ENCODE results near the gene ARID2. TPM values are rescaled to one million over a fixed set of nuclear protein-coding genes. Genes with fewer than 3 reads are reported as not detected.

ARID2 gene
- total and polyA plus RNA-seq, 4 donors, result 1.8 to 17.8 (median 13.2) TPM

GRCh38 chr12:45743247-45743646 lies 13.7 kb downstream of the ARID2 start:
- TF ChIP-seq ZBTB33 (IDR thresholded peaks at IDR 0.05), result no peak
- TF ChIP-seq HNF4A (conservative IDR thresholded peaks at IDR 0.05), result peak; percentile 8 to 14

GRCh38 chr12:45745861-45746277 lies 16.4 kb downstream of the ARID2 start:
- no peak overlapping the region for H3K9ac ChIP-seq (ENCODE audit: low read depth in 1 of 2, low read length in 2 of 2)
- no peaks in the 10 kb centered on the region for H3K27me3 ChIP-seq (ENCODE audit: control insufficient read depth in 4 of 4, insufficient read depth in 4 of 4, low read length in 3 of 4)
- H3K9me3 ChIP-seq (ENCODE audit: control insufficient read depth in 4 of 4, low read length in 3 of 4), result no peaks in the 10 kb centered on the region
- H3K4me1 ChIP-seq (ENCODE audit: control insufficient read depth in 4 of 4, insufficient read depth in 4 of 4, low read length in 3 of 4), result peaks cover 1 to 12% (median 3%) of the 10 kb centered on the region in 4 donors
- TF ChIP-seq RAD21 (IDR thresholded peaks at IDR 0.05) (peak; percentile 60 to 63), YY1 (IDR thresholded peaks at IDR 0.05) (no peak), CTCF (IDR thresholded peaks at IDR 0.05; ENCODE audit: low read depth, low read length, missing input control) (peak; percentile 30), REST (IDR thresholded peaks at IDR 0.05) (no peak), RXRA (IDR thresholded peaks at IDR 0.05) (no peak)
- no peak overlapping the region for H3K4me3 ChIP-seq (ENCODE audit: low read depth in 1 of 3, low read length in 3 of 3)
- DNase-seq (ENCODE audit: low spot score), result no peak
- 59% methylated on average over 1 of the region's 1 CpG for WGBS
- peaks cover 0 to 4% (median 0%) of the 10 kb centered on the region in 4 donors for H3K36me3 ChIP-seq (ENCODE audit: control insufficient read depth in 4 of 4, insufficient read depth in 3 of 4, low read depth in 1 of 4, low read length in 3 of 4)
- H3K27ac ChIP-seq (ENCODE audit: low read depth in 1 of 2, low read length in 2 of 2), result no peak overlapping the region

More at GRCh38 chr12:45743247-45743646, 13.7 kb downstream of the ARID2 start:
- H3K27ac ChIP-seq (ENCODE audit: low read depth in 1 of 2, low read length in 2 of 2), result no peak overlapping the region
- no peak overlapping the region for H3K9ac ChIP-seq (ENCODE audit: low read depth in 1 of 2, low read length in 2 of 2)
- no peaks in the 10 kb centered on the region for H3K9me3 ChIP-seq (ENCODE audit: control insufficient read depth in 4 of 4, low read length in 3 of 4)
- H3K36me3 ChIP-seq (ENCODE audit: control insufficient read depth in 4 of 4, insufficient read depth in 3 of 4, low read depth in 1 of 4, low read length in 3 of 4), result no peaks in the 10 kb centered on the region
- peaks cover 1 to 12% (median 3%) of the 10 kb centered on the region in 4 donors for H3K4me1 ChIP-seq (ENCODE audit: control insufficient read depth in 4 of 4, insufficient read depth in 4 of 4, low read length in 3 of 4)
- no peak for DNase-seq (ENCODE audit: low spot score)
- no peak overlapping the region for H3K4me3 ChIP-seq (ENCODE audit: low read depth in 1 of 3, low read length in 3 of 3)
- WGBS, result 81% methylated on average over 2 of the region's 2 CpGs
- H3K27me3 ChIP-seq (ENCODE audit: control insufficient read depth in 4 of 4, insufficient read depth in 4 of 4, low read length in 3 of 4), result no peaks in the 10 kb centered on the region

GRCh38 chr12:45756666-45757065 lies 27.2 kb downstream of the ARID2 start:
- no peak overlapping the region for H3K27ac ChIP-seq (ENCODE audit: low read depth in 1 of 2, low read length in 2 of 2)
- DNase-seq (ENCODE audit: low spot score), result no peak
- H3K4me3 ChIP-seq (ENCODE audit: low read depth in 1 of 3, low read length in 3 of 3), result no peak overlapping the region
- H3K36me3 ChIP-seq (ENCODE audit: control insufficient read depth in 4 of 4, insufficient read depth in 3 of 4, low read depth in 1 of 4, low read length in 3 of 4), result peaks cover 0 to 2% (median 1%) of the 10 kb centered on the region in 4 donors
- WGBS, result 88% methylated on average over 3 of the region's 3 CpGs
- H3K9ac ChIP-seq (ENCODE audit: low read depth in 1 of 2, low read length in 2 of 2), result no peak overlapping the region
- H3K9me3 ChIP-seq (ENCODE audit: control insufficient read depth in 4 of 4, low read length in 3 of 4), result no peaks in the 10 kb centered on the region
- H3K4me1 ChIP-seq (ENCODE audit: control insufficient read depth in 4 of 4, insufficient read depth in 4 of 4, low read length in 3 of 4), result no peaks in the 10 kb centered on the region
- no peaks in the 10 kb centered on the region for H3K27me3 ChIP-seq (ENCODE audit: control insufficient read depth in 4 of 4, insufficient read depth in 4 of 4, low read length in 3 of 4)
- no peak for TF ChIP-seq NR2F2 (IDR thresholded peaks at IDR 0.05)
